Pulmonary artery endothelial cell (primary cell): ENCODE data around the gene UBA1. TPM values are rescaled to one million over a fixed set of nuclear protein-coding genes. Genes with fewer than 3 reads are reported as not detected.
A peak's percentile ranks its signal among the peaks of the same experiment; 100 is the strongest.

ENCODE experiments used
- DNase-seq: peaks from one replicate; pipeline ENCODE4 v3.0.0-alpha.2; 2011; ENCODE audit warnings: low read depth, low spot score
- total RNA-seq: library from RNA; depleted of rRNA; stranded (reverse); fragments of >200 nt; gene quantifications from 2 replicates; pipeline ENCODE4 v1.2.3, GENCODE V29; 2014

UBA1 gene
- total RNA-seq, 1 donor from 2014 or later = 134 TPM

DNA sequence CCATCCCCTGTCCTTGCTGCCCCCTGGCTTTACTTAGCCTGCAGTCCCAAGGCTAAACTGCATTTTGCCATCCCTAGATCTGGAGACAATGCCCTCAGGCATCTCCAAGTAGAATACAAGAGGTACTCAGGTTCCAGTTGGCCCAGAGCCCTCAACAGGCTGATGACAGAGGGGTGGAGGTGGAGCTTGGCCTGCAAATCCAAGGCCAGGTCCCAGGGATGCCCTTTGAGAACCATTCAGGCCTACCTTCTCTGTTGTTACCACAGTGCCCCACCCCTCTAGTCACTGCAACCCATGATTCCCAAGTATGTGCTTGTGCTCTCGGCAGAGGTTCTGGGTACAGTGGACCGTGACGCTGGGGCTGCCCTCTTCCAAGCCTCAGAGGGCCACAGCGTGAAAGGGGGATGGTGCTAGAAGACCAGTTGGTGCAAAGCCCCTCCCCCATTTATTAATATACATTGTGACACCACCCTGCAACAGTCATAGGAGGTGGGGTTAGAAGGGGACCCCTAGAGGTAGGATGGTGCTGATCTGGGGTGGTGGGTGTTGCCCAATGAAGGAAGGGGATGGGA lies 6.4 kb upstream of the UBA1 start:
- no peak for DNase-seq

DNA sequence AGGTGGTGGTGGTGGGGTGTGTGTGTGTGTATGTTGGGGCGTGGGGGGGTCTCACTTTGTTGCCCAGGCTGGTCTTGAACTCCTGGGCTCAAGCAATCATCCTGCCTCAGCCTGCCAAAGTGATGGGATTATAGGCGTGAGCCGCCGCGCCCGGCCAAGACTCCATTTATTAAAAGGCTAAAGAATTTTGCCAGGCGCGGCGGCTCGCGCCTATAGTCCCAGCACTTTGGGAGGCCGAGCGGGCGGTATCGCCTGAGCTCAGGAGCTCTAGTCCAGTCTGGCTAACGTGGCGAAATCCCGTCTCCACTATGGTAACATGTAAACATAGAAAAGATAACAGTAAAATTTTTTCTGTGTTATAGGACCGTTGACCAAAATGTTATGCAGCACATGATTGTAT lies 3.7 kb upstream of the UBA1 start:
- DNase-seq = no peak

DNA sequence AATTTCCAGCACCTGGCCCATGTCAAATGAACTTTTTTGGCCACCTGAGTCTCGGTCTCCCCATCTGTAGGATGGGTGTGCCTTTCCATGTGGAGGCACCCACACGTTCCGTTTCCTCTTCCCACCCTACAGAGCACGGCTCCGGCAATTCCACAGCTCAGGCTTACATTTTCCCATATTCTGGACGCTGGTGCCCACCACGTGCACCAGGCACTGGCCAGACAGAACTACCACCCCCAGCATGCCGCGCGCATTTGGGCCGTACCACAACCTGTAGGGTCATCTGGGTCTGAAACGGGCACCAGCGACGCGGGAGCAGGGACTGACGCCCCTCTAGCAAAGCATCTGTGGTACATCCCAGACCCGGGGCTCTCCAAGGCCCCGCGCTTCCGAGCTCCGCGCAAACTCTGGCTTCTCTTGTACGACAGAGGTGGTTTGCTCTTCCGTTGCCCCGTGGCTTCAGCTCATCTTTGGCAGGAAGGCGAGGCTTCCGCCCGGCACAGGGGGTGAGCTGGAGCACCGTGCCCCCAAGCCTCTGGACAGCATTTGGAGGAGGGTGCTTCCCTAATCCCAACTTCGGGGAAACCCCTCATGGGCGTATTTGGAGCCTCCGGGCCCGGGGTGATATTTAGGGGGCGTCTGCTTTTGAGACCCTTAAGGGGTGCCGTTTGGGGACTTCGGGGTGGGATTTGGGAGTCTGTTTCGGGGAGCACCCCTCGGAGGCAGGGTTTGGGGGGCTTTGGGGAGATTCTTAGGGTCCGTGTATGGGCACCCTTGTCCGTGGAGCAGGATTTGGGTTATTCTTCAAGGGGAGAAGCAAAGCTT lies 3.0 kb upstream of the UBA1 start:
- peak; percentile 76 for DNase-seq

DNA sequence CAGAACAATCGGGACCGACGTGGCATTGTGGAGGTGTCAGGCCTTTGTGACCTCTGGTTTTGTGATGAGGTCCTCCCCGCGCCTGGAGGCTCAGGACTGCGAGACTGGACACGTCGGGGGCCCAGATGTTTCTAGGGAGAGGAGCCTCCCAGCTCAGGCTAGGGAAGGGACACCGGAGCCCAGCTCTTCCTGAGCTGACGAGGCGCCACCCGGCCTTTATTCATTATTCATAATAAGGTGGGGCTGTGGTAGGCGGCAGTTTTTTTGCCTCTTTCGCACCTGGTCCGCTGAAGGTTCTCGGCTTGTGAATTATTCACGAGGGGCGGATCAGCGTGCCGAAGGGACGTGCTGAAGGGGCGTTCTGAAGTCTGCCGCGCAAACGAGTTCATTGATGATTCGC lies 2.3 kb upstream of the UBA1 start:
- no peak for DNase-seq

DNA sequence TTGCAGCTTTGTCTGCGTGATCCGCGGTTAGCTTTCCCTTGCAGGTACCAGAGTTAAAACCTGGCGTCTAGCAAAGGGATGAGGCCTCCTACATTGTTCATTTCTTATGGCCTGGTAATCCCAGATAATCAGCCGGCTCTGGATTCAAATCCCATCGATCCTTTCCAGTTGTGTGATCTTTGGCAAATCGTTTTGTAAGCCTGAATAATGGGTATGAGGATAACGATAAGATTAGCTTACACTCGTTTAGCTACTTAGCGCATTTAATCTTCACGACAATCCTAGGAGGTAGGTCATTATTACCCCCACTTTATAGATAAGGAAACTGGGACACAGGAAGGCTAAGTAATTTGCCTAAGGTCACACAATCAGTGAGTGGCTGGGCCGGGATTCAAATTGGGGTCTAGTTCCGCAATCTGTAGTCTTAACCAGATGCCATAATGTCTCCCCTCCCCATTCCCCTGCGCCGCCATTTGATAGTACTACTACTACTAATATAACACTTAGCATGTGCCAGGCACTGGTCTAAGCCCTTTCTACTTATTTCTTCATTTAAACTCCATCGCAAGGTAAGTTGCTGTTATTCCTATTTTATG lies 1.7 kb upstream of the UBA1 start:
- no peak for DNase-seq

DNA sequence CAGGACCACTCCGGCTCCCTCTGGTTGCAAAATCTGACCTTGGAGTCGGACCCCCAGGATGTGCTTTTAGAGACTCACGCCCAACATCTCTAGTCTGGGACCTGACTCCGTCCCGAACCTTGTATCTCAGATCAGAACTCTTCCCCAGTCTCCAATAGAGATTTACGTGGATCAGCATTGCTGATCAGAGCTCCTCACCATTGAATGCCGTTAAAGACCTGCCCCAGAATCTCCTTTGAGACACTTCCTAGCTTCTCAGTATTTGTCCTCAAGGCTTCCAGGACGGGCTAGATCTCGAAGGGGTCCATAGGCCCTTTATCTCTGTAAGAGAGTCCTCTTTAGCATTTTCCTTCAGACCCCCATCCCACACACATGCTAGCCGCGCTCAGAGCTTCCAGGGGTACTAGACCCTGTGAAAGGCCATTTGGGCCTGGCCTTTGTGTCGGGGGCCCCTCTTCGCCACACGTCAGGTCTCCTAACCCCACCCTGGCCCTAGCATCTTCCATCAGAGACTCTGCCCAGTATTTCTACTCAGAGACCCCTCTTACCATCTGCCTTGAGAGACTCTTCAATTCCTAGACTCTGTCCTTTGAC lies 662 bp downstream of the UBA1 start:
- no peak for DNase-seq

DNA sequence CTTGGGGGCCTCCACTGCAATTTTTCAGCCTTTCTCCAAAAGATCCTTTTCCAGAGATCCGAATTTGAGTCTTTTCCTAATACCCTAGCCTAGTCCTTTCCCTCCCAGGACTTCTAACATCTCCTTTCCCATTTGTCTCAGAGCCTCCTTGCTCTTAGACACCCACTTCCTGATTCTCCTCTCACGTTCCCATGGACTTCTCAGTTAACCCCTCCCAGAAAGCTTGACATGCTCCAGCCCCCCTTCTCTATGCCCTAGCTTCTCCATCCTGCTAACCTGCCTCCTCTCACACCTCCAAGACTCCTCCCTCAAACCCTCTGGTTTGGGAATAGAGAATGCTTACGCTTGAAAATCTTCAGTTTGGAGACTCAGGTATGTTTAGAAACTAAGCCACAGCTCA lies 2.5 kb downstream of the UBA1 start:
- DNase-seq = no peak

DNA sequence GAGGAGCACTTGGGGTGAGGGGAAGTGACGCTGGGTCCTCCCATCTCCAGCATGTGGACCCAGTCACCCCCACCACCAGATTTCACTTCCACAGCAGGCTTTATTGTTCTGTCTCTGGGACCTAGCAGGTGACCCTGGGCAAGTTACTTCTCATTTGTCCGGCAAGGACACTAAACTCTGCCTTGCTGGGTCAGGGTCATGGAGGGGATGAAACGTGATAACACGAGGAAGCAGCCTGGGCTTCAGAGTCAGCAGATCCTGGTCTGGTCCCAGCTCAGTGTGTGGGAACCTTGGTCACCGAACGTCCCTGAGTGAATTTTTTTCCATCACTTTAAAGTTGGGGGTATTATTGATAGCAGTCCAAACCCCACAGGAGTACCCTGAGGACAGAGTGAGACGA lies 3.9 kb downstream of the UBA1 start:
- DNase-seq = no peak

DNA sequence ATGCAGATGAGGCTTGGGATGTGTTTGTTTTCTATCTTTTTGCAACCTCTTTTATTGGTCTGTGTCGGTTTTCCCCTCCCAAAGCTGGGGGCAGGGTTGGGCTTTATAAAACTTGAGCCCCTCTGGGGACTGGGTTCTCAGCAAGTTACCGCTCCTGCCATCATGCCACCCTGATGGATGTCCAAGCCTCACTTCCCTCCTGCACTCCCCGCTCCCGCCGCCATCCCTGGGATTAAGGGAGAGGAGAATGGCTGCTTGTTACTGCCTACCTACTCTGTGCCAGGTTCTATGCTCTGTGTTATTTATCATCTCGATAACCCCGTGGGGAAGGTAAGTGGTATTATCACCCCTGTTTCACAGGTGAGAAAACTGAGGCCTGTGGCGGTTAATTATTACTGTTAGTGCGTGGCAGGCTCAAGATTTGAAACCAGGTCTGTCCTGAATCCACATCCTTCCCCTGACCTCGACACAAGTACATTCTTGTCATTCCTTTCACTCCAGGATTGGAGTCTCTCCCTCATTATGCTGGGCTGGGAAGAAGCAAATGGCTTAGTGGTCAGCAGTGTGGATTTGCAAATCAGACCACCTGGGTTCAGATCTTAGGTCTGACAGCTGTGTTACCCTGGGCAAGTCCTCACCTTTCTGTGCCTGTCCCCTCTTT lies 4.5 kb downstream of the UBA1 start:
- no peak for DNase-seq

DNA sequence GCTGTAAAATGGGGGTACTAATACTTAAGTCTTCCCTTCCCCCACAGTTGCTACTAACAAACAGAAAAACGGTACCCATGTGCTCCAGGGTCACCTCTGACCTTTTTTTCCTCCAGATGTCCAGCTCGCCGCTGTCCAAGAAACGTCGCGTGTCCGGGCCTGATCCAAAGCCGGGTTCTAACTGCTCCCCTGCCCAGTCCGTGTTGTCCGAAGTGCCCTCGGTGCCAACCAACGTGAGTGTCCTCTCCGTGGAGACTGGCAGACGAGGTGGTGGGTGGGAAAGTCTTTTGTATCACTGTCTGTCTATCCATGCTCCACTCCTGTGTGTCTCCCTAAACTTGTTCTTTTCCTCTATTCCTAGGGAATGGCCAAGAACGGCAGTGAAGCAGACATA lies 5.1 kb downstream of the UBA1 start:
- no peak for DNase-seq

DNA sequence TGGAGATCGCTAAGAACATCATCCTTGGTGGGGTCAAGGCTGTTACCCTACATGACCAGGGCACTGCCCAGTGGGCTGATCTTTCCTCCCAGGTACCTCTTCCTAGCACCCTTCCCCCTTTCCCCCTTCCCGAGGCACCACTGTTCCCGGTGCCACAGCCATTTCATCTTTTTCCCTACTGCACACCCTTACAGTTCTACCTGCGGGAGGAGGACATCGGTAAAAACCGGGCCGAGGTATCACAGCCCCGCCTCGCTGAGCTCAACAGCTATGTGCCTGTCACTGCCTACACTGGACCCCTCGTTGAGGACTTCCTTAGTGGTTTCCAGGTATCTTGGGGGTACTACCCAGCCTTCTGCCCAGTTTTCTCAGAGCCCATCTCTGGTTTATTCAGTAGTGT lies 5.7 kb downstream of the UBA1 start:
- DNase-seq = no peak

DNA sequence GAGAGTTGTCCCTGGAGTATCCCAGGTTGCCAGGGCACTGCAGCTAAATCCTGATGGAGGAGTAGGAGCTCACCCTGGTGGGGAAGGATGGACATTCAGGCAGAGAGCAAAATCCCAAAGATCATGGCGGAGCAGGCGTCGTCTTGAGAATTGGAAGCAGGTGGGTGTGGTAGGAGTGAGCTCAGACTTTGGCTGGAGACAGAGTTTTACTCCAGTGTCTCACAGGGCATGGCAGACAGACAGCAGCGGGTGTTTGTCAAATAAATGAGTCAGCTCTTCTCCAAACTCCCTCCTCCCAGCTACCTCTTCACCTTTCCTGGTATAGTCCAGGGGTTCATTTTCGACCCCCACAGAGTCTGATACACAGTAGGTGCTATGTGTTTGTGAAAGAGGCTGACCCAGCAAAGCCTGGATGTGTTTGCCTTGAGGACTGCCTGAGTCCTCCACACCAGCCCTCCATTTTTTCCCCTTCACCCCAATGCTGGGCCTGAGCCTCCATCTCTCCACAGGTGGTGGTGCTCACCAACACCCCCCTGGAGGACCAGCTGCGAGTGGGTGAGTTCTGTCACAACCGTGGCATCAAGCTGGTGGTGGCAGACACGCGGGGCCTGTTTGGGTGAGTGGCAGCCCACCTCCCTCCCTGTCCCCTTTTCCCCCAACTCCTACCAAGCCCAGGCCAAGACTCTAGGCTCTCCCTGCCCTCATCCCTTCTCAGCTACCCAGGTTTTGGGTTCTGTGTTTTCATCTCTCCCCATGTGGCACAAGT lies 6.9 kb downstream of the UBA1 start:
- no peak for DNase-seq

DNA sequence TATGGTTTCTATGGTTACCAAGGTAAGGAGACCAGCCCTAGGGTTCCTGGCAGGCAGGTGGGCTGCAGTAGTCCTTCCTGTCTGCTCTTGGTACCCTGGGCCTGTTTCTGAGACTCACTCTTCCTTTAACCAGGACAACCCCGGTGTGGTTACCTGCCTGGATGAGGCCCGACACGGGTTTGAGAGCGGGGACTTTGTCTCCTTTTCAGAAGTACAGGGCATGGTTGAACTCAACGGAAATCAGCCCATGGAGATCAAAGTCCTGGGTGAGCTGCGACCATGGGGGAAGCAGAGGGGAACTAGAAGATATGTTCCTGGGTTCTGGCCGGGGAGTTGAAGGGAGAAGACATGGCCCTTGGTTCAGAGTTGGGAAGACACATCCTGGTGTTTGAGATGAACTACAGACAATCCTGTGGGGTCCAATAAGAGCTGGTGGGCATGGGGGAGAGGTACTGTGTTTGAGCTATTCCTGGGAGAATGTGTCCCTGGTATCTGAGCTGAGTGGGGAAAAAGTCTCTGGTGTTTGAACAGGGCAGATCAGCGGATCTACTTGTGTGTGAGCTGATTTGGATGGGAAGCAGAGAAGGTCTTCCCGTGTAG lies 7.8 kb downstream of the UBA1 start:
- no peak for DNase-seq

DNA sequence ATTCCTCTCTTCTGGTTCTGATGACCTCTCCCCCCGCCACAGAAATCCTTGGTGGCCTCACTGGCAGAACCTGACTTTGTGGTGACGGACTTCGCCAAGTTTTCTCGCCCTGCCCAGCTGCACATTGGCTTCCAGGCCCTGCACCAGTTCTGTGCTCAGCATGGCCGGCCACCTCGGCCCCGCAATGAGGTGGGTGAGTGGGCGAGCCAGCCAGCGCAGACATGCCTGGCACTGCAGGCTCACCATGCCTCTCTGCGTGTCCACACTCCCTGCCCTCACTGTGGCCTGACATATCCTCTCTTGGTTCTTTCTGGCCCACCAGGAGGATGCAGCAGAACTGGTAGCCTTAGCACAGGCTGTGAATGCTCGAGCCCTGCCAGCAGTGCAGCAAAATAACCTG lies 8.7 kb downstream of the UBA1 start:
- no peak for DNase-seq

DNA sequence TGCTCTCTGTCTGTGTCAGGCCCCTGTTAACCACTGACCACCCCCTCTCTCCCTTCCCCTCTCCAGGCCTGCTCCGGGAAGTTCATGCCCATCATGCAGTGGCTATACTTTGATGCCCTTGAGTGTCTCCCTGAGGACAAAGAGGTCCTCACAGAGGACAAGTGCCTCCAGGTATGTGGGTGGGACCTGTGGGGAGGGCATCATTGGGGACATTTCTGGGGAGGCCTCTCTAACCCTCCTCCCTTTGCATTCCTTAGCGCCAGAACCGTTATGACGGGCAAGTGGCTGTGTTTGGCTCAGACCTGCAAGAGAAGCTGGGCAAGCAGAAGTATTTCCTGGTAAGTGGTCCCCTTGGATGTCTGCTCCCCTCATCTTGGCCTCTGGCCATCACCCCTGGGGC lies 9.2 kb downstream of the UBA1 start:
- no peak for DNase-seq

DNA sequence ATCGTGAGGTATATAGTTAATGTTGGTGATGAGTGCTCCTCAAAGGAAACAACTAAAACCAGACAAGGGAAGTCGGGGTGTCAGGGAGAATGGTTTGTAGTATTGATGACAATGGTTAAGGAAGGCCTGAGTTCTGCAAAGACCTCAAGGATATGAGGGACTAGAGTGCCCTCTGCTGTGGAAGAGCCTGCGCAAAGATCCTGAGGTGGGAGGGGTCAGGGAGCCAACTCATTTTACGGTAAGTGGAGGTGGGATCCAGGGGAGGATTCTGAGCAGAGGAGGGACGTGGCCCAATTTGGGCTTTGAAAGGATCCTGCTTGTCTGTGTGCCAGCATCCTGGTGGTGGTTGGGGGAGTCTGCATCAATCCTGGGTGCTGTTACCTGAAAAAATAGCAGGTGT lies 11.3 kb downstream of the UBA1 start:
- DNase-seq = no peak

DNA sequence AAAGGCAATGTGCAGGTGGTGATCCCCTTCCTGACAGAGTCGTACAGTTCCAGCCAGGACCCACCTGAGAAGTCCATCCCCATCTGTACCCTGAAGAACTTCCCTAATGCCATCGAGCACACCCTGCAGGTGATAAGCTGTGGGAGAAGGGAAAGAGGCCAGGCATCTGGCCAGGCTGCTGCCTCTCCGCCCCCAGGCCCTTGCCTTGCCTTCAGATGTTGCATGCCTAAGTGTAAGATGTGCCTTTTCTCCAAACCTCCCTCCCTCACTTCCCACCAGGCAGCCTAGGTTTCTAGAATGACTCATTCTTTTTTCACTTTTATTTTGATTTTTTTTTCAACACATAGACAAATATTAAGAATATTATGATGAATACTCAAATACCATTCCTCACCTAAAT lies 12.7 kb downstream of the UBA1 start:
- DNase-seq = no peak

DNA sequence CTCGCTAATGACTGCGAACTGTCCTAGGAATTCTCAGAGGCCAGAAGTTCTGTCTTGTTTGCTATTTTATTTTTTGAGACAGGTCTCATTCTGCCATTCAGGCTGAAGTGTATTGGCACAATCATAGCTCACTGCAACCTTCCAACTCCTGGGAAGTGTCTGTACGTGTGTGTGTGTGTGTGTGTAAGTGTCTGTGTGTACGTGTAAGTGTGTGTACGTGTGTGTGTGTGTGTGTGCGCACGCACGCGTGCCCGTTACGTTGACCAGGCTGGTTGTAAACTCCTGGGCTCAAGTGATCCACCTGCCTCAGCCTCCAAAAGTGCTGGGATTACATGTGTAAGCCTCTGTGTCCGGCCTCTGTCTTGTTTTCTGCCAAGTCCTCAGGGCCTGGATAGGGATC lies 14.5 kb downstream of the UBA1 start:
- no peak for DNase-seq

DNA sequence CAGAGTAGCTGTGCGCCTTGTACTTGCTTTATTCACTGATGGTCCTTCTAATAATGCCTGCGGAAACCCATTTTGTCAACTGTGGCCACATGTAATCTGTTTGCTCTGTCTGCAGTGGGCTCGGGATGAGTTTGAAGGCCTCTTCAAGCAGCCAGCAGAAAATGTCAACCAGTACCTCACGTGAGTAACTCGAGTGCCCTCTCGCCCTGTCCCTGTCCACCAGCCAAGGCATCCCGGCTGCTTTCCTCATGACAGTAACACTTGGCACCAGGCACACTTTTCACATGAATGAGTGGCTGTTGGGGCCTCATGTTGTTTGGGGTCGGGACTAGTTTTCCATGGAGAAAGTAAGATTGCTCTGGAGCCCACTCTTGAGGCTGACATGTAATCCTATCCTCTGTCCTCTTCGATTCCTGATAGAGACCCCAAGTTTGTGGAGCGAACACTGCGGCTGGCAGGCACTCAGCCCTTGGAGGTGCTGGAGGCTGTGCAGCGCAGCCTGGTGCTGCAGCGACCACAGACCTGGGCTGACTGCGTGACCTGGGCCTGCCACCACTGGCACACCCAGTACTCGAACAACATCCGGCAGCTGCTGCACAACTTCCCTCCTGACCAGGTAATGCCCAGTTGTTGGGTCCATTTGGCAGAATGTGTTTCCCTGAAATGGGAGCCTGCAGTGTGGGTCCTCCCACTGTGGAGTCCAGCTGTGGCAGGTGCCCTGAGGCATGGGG lies 16.0 kb downstream of the UBA1 start:
- no peak for DNase-seq
